GM18870 (cell line): ENCODE data around the gene CENPH.
"Not testable (repeated sequence)": the region's sequence is repeated elsewhere in the genome, so short reads cannot be mapped to it uniquely, and the experiment has no call there.

Experiments used
- ATAC-seq: cut with Tn5 transposase; IDR thresholded peaks from one replicate; pipeline ENCODE4 v1.9.1; 2021; ENCODE audit warnings: moderate library complexity; ENCODE audit not compliant: unreplicated experiment

CENPH gene

DNA sequence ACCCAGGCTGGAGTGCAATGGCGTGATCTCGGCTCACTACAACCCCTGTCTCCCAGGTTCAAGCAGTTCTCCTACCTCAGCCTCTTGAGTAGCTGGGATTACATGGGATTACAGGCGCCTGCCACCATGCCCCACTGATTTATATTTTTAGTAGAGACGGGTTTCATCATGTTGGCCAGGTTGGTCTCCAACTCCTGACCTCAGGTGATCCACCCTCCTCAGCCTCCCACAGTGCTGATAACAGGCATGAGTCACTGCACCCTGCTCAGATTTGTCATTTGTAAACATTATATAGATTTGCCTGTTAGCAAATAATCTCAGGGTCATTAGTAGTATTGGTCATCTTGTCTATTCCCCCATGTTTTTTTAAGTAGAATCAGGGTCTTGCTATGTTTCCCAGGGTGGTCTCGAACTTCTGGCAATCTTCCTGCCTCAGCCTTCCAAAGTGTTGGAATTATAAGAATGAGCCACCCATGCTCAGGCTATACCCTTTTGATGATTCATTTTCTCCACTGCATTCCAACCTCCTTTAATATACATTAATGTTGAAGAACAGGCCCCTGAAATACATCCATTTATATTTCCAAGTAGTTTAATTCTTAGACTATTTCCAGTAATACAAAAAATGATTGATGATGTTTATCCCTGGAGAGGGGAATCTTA, 17.3 kb downstream of the CENPH start:
- no peak for ATAC-seq

DNA sequence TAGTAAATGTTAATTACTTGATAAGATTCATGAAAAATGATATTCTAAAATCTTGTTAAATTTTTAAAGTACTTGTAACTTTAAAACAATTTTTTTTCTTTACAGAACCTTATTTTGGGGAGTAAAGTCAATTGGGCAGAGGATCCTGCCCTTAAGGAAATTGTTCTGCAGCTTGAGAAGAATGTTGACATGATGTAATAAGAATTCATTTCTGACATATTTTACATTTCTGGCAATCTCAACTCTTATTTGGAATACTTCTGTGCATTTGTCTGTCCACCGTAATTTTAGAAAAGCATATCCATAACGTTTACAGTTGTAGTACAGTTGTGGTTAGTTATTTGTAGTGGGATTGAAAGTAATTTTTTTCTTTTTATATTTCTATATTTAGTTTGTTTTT, 20.2 kb downstream of the CENPH start:
- no peak for ATAC-seq

DNA sequence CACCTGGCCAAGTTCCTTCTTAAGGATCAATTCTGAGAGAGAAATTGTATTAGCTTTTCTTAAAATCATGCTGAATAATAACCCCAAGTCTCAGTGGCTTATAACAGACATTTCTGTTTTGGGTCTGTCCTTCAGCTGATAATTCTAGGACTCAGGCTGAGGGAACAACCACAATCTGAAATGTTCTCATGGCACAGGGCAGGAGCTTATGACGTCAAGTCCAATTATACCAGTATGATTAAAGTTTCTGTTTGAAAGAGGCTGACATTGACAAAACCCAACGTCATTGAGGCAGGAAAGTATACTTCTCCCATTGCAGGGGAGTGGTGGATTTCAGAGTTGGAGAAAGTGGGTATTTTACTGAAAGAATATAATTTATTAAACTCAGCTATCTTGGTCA, 21.8 kb downstream of the CENPH start:
- no peak for ATAC-seq

DNA sequence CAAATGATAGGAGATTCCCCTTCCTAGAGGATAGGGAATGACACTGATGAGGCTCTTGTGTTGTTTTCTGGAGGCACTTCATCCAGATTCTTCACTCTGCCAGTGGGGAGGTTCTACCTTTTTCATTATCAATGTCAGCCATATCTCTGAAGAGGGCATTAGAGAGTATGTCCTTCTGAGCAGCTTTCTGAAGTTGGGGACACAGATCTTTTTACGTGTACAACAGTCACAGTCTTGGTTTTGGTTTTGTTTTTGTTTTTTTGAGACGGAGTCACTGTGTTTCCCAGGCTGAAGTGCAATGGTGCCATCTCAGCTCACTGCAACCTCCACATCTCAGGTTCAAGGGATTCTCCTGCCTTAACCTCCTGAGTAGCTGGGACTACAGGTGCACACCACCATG, 22.6 kb downstream of the CENPH start:
- no peak for ATAC-seq

DNA sequence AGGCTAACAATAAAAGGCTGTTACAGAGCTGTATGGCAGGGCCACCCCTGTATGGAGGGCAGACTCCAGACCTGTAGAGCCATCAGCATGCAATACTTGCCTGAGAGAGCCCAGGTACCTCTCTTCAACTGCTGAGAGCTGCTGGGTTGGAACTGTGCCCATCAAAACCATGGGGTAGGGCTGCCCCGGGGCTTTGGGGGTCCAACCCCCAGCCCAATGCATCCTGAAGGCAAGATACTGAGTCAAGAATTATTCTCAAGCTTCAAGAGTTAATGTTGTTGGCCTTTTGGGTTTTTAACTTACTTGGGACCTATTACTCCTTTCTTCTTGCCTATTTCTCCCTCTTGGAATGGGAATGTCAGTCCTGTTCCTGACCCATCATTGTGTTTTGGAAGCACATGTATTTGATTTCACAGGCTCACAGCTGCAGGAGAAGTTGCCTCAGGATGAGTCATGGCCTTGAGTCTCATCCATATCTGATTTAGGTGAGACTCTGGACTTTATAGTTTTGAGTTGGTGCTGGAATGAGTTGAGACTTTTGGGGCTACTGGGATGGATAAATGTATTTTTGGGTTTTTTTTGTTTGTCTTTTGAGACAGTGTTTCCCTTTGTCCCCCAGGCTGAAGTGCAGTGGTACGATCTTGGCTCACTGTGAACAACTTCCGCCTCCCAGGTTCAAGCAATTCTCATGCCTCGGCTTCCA, 24.3 kb downstream of the CENPH start:
- no peak for ATAC-seq

DNA sequence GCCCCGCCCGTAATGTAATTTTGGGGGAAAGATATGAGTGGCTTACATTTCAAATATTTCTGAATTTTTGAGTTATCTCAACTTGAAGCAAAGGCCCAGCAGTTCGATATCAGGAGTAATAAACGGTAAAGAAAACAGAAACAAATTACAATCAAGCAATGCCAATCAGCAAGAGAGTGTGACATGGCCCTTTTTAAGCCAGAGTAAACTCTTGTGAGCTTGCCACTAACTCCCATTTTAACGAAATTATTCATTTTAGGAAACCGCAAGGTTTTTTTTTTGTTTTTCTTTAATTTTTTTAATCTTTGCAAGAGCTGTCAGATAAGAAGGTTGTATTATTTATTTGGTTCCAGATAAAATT, 27.7 kb downstream of the CENPH start:
- ATAC-seq = no peak

DNA sequence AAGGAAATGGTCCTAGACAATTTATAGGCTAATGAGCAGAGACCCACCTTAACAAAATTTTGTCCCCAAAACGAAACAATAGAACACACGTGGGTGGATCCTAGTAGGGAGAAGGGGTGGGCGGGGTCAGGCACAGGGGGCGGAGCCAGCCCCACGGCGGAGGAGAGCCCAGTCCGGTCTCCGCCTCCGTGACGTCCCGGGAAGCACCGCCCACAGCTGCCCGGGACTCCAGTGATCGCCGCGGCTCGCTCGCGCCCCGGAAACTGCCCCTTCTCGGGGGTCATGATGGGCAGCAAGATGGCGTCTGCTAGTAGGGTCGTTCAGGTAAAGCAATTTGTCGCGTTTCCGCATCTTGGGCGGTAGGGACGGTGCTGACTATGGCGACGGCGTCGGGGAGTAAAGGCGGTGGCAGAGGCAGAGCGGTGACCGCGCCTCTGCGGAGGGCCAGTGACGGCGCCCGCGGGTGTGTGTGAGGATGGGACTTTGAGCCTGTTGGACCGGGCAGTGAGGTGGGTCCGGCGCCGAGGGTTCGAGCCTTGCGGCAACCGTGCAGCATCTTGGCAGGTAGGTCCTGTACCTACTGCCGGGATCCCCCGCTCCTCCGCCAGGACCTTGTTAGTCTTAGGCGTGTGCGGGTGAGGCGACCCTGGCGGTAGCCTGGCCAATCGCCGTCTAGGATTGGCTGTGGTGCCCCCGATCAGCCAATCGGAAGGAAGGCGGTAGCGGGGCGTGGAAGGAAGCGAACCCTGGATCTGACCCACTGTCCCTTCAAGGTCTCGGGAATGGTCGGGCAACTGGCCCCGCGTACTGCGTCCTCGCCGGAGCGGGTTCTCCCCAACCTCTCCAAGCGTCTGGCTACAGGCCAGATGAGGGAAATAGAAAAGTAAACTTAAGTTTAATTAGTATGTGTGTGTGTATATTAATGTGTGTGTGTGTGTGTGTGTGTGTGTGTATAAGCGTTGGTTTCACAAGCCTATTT, 28.5 kb downstream of the CENPH start:
- peak; percentile 75 for ATAC-seq

DNA sequence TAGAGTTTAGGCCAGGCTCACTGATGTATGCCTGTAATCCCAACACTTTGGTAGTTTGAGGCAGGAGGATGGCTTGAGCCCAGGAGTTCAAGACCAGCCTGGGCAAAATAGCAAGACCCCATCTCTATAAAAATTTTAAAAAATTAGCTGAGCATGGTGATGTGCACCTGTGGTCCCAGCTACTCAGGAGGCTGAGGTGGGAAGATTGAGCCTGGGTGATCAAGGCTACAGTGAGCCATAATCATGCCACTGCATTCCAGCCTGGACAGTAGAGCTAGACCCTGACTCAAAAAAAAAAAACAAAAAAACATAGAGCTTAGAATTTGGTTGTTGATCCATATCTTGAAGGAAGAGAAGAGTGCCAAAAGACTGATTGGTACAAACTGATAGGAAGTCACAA, 30.6 kb downstream of the CENPH start:
- ATAC-seq = no peak

DNA sequence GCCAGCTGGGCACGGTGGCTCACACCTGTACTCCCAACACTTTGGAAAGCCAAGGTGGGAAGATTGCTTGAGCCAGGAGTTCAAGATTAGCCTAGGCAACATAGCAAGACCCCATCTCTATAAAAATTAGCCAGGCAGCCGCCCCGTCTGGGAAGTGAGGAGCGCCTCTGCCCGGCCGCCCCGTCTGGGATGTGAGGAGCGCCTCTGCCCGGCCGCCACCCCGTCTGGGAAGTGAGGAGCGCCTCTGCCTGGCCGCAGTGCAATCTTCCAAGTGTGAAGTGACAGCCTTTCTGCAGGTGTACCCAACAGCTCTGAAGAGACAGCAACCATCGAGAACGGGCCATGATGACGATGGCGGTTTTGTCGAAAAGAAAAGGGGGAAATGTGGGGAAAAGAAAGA, 31.0 kb downstream of the CENPH start:
- ATAC-seq = not testable (repeated sequence)

DNA sequence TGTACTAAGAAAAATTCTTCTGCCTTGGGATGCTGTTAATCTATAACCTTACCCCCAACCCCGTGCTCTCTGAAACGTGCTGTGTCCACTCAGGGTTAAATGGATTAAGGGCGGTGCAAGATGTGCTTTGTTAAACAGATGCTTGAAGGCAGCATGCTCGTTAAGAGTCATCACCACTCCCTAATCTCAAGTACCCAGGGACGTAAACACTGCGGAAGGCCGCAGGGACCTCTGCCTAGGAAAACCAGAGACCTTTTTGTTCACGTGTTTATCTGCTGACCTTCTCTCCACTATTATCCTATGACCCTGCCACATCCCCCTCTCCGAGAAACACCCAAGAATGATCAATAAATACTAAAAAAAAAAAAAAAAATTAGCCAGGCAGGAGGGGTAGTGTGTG, 31.4 kb downstream of the CENPH start:
- ATAC-seq = not testable (repeated sequence)

DNA sequence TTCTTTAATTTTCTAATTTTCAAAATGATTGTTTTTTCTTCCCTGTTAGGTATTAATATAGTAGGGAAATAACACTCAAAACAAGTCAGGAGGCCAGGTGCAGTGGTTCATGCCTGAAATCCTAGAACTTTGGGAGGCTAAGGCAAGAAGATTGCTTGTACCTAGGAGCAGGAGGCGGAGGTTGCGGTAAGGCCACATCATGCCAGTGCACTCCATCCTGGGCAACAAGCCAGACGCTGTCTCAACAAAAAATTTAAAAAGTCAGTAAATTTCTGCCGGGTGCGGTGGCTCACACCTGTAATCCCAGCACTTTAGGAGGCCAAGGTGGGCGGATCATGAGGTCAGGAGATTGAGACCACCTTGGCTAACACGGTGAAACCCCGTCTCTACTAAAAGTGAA, 35.1 kb downstream of the CENPH start:
- no peak for ATAC-seq

DNA sequence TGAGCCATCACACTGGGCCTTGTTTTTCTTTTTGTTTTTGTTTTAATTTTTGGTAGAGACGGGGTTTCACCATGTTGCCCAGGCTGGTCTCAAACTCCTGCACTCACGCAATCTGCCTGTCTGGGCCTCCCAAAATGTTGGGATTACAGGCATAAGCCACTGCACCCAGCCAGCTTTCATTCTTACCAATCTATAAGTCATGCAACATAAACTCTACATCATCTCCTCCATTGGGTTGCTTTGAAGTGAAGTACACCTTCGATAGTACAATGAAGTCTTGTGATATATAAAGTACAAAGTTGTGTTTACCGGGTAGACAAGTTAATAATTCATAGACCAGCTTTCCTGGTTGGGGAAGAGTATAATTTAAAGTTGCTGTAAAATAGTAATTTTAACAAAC, 36.5 kb downstream of the CENPH start:
- ATAC-seq = no peak

DNA sequence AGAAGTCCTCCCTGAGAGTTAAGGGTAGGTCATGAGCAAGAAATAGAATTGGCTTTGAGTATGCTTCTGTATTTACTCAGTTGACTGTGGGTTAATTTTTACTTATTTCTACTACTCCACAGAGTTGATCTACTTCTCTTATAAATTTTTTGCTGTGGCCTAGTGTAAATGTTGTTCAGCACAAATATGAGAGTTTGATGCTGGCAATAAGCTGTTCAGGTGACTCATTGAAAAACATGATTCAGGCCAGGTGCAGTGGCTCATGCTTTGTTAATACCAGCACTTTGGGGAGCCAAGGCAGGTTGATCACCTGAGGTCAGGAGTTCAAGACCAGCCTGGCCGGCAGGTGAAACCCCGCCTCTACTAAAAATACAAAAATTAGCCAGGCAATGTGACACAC, 40.8 kb downstream of the CENPH start:
- no peak for ATAC-seq

DNA sequence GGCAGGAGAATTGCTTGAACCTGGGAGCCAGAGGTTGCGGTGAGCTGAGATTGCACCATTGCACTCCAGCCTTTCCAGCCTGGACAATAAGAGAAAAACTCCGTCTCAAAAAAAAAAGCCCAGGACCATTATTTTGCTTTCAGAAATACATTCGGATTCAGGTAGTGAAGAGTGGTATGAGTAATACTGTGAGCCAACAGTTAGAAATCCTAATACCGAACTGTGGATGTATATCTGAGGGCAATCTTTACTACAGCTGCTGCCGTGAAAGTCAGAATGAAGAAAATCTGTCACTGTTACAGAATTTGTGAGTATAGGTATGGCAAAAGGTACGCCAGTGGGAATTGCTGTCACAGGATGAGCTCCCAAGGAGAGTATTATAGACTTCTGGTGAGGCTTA, 41.9 kb downstream of the CENPH start:
- ATAC-seq = no peak

DNA sequence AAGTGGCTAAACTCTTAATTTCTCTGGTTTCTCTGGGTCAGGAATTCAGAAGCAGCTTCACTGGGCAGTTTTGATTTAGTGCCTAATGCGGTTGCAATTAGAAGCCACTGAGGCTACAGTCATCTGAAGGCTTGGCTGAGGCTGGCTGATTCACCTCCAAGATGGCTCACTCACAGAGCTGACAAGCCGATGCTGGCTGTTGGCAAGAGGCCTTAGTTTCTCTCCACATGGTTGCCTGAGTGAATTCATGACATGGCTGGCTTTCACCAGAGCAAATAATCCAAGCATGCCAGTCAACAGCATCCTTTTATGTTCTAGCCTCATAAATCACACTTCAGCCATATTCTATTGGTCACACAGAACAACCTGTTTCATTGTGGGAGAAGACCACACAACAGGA, 42.5 kb downstream of the CENPH start:
- ATAC-seq = no peak

DNA sequence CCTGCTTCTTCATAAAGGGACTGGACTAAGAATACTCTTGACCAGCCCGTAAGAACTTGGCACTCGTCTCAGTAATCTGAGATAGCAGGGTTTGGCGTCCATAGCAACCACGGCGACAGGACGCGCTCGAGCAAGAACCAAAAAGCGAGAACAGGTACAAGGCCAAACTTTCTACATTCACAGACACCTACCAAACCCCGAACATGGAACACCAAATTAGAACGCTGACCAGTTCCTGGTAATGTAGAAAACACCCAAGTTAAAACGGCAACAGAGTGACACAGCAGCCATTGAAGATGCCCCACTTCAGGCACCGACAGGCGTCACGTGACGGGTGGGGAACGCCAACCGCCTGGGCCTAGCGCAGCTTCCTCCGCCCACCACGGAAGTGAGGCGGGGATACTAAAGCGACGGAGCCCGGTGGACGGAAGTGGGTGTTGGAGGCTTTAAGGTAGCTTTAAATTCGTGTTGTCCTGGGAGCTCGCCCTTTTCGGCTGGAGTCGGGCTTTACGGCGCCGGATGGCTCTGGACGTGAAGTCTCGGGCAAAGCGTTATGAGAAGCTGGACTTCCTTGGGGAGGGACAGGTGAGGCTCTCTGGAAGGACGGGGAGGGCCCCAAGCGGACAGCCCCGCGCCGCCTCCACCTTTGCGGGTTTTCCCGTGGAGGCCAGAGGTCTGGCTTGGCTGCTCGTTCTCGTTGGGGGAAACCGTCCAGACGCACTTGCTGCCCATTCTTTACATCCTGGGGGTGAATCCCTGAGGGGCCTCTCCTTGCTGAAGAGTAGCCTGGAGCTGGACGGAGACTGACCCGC, 45.3 kb downstream of the CENPH start, which contains the start of gene CDK7:
CDK7 (plus strand) TSS at position 430 of the 812 bp plus-strand sequence; CDS start at position 520, 90 bp downstream.
- ATAC-seq = peak; percentile 94

DNA sequence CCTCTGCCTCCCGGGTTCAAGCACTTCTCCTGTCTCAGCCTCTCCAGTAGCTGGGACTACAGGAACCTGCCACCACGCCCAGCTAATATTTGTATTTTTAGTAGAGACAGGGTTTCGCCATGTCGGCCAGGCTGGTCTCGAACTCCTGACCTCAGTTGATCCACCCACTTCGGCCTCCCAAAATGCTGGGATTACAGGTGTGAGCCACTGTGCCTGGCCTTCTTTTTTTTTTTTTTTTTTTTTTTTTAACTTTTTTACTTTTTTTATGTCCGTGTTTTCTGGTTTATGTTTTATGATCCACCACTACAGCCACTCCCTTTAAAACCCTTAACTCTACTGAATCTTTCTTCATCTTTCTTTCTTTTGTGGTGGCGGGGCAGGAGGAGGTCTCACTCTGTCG, 47.4 kb downstream of the CENPH start:
- ATAC-seq = not testable (repeated sequence)

DNA sequence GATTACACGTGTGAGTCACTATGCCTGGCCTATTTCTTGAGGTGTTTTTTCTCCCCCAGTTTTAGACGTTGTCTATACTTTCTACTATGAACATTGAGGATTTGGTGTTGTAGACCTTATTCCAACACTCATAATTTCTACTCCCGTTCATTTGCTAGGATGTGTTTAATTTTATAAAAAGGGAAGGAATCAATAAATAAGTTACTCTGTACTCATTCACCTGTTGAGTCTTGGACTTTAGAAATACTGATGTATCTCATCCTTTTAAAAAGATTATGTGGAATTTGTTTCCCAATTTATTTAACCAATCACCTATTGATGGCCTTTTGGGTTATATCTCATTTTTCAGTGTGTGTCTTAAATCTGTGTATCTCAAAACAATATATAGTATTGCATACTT, 48.5 kb downstream of the CENPH start:
- no peak for ATAC-seq

DNA sequence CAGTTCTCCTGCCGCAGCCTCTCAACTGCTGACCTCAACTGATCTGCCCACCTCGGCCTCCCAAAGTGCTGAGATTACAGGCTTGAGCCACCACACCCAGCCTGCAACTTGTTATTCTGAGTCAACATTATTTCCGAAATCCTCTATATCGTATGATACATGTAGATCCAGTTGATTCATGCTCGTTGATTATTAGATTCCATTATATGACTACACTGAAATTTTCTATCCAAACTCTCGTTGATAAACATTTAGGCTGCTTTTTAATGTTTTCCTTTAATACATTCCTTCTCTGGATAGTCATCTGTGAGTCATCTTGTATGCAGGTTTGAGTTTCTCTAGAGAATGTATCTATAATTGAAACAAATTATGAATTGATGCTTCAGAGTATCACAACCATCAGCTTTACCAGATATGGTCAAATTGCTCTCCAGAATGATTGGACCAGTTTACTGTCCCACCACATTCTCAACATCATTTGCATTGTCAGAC, 49.4 kb downstream of the CENPH start:
- no peak for ATAC-seq

DNA sequence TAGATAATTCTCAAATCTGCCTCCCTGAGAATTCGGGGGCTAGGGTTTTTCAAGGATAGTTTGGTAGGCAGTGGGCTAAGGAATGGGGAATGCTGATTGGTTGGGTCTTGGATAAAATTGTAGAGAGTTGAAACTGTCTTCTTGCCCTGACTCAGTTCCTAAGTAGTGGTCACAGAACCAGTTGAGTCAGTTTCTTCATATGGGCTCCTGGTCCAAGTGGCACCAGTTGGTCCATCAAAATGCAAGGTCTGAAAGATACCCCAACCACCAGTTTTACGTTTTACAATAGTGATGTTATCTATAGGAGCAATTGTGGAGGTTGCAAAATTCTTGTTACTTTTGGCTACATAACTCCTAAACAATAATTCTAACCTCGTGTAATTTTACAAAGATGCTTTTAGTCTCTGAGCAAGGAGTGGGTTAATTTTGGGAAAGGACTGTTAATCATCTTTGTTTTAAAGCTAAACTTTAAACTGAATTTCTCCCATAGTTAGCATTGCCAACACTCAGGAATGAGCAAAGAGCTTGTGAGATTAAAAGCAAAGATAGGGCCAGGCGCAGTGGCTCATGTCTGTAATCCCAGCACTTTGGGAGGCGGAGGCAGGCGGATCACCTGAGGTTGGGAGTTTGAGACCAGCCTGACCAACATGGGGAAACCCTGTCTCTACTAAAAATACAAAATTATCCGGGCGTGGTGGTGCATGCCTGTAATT, 53.0 kb downstream of the CENPH start:
- no peak for ATAC-seq
